Naive B cell (primary cell): ENCODE data around the gene KATNIP. TPM values are rescaled to one million over a fixed set of nuclear protein-coding genes. Genes with fewer than 3 reads are reported as not detected.

Experiments used
- ATAC-seq, 2 donors: fragments of 150-1000 bp; cut with Tn5 transposase; 2 replicates each; pipeline ENCODE4 v1.10.0; 2021; ENCODE audit warnings: low read depth in 2 of 2, mild to moderate bottlenecking in 2 of 2, moderate library complexity in 2 of 2
- DNase-seq: peaks from one replicate; pipeline ENCODE4 v3.0.0; 2022
- H3K27ac Mint-ChIP-seq, 6 donors: one replicate each; pipeline ENCODE4 v1.8.0; 2020 to 2022; ENCODE audit warnings: mild to moderate bottlenecking in 6 of 6, mixed read lengths in 6 of 6, moderate library complexity in 5 of 6, inconsistent platforms in 2 of 6
- H3K27me3 Mint-ChIP-seq, 3 donors: one replicate each; pipeline ENCODE4 v1.8.0; 2021 to 2022; ENCODE audit warnings: mixed read lengths in 3 of 3, mild to moderate bottlenecking in 1 of 3
- H3K36me3 Mint-ChIP-seq, 2 donors: one replicate each; pipeline ENCODE4 v1.8.0; 2020 to 2022; ENCODE audit warnings: mixed read lengths in 2 of 2, inconsistent platforms in 1 of 2, mild to moderate bottlenecking in 1 of 2
- H3K4me1 Mint-ChIP-seq, 3 donors: one replicate each; pipeline ENCODE4 v1.8.0; 2020 to 2022; ENCODE audit warnings: mixed read lengths in 3 of 3, inconsistent platforms in 1 of 3, mild to moderate bottlenecking in 1 of 3, moderate library complexity in 1 of 3
- H3K4me3 Mint-ChIP-seq, 8 donors: one replicate each; pipeline ENCODE4 v1.8.0; 2020 to 2022; ENCODE audit warnings: mild to moderate bottlenecking in 8 of 8, mixed read lengths in 8 of 8, moderate library complexity in 8 of 8, inconsistent platforms in 2 of 8
- H3K9me3 Mint-ChIP-seq, 7 donors: one replicate each; pipeline ENCODE4 v1.8.0; 2020 to 2022; ENCODE audit warnings: mixed read lengths in 7 of 7, mild to moderate bottlenecking in 5 of 7, inconsistent platforms in 2 of 7, moderate library complexity in 1 of 7
- polyA plus RNA-seq, 6 donors: library from polyadenylated mRNA; unstranded; fragments of 300-500 nt; fragmentation: Illumina TruSeq; gene quantifications; one replicate each; pipeline ENCODE4 v1.2.3, GENCODE V29; 2021; ENCODE audit warnings: low read depth in 6 of 6

The KATNIP gene
- polyA plus RNA-seq, 6 donors from 2014 or later = 2.2 to 13.1 (median 4.6) TPM

GRCh38 chr16:27520982-27521673 is 28.8 kb upstream of the KATNIP start:
- peak overlapping the region in 4 of 6 donors; percentile 17 to 91 (median 48) for H3K27ac Mint-ChIP-seq
- H3K4me1 Mint-ChIP-seq = peaks cover 0 to 15% (median 14%) of the 10 kb centered on the region in 3 donors
- ATAC-seq = no peak
- DNase-seq = no peak
- no peaks in the 10 kb centered on the region for H3K27me3 Mint-ChIP-seq
- H3K9me3 Mint-ChIP-seq = no peaks in the 10 kb centered on the region
- no peak overlapping the region for H3K4me3 Mint-ChIP-seq
- peaks cover 28 to 34% of the 10 kb centered on the region in 2 donors for H3K36me3 Mint-ChIP-seq

GRCh38 chr16:27522173-27522707 is 27.7 kb upstream of the KATNIP start:
- ATAC-seq (no peak), DNase-seq (no peak)
- H3K36me3 Mint-ChIP-seq = peaks cover 30 to 42% of the 10 kb centered on the region in 2 donors
- H3K4me1 Mint-ChIP-seq = peaks cover 0 to 14% (median 11%) of the 10 kb centered on the region in 3 donors
- H3K4me3 Mint-ChIP-seq = no peak overlapping the region
- no peaks in the 10 kb centered on the region for H3K9me3 Mint-ChIP-seq
- H3K27me3 Mint-ChIP-seq = no peaks in the 10 kb centered on the region
- H3K27ac Mint-ChIP-seq = peak overlapping the region in 2 of 6 donors; percentile 8 to 58

- Mint-ChIP-seq H3K27ac (no peak overlapping the region), H3K9me3 (no peaks in the 10 kb centered on the region), H3K4me1 (peaks cover 0 to 13% (median 4%) of the 10 kb centered on the region in 3 donors), H3K36me3 (peaks cover 42 to 56% of the 10 kb centered on the region in 2 donors), H3K4me3 (no peak overlapping the region), H3K27me3 (no peaks in the 10 kb centered on the region)
- DNase-seq (no peak), ATAC-seq (no peak)
These were observed 23.8 kb upstream of the KATNIP start for GRCh38 chr16:27526180-27526579.

DNA sequence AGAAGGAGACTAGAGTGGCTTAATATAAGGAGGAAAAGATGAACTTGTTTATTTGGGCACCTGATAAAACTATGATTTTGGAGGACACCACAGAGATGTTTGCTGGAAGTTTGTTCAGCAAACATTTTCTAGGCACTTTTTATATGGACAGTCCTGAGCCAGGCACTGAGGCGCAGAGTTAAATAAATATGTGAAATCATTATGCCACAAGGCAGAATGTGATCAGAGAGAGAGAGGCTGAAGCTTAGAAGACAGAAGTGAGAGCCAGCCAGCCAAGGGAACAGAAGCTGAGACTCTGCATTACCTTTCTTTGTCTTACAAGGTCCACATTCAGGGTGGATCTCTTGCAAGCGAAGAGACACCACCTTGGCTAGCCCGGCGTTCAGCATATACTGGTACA is 21.6 kb upstream of the KATNIP start:
- no peaks in the 10 kb centered on the region for H3K9me3 Mint-ChIP-seq
- no peak for ATAC-seq
- peak overlapping the region in 1 of 6 donors; percentile 48 for H3K27ac Mint-ChIP-seq
- H3K4me1 Mint-ChIP-seq = peaks cover 0 to 11% (median 10%) of the 10 kb centered on the region in 3 donors
- no peak overlapping the region for H3K4me3 Mint-ChIP-seq
- no peaks in the 10 kb centered on the region for H3K27me3 Mint-ChIP-seq
- no peak for DNase-seq
- peaks cover 51 to 67% of the 10 kb centered on the region in 2 donors for H3K36me3 Mint-ChIP-seq

GRCh38 chr16:27529962-27530361 is 20.0 kb upstream of the KATNIP start:
- Mint-ChIP-seq H3K36me3 (peaks cover 44 to 66% of the 10 kb centered on the region in 2 donors), H3K9me3 (no peaks in the 10 kb centered on the region), H3K27me3 (no peaks in the 10 kb centered on the region), H3K27ac (no peak overlapping the region), H3K4me1 (peaks cover 0 to 11% (median 11%) of the 10 kb centered on the region in 3 donors), H3K4me3 (no peak overlapping the region)
- ATAC-seq = no peak
- DNase-seq = no peak

- Mint-ChIP-seq H3K27ac (peak overlapping the region in 3 of 6 donors; percentile 0 to 61 (median 52)), H3K27me3 (no peaks in the 10 kb centered on the region), H3K4me3 (peak overlapping the region in 1 of 8 donors; percentile 58), H3K4me1 (peaks cover 0 to 11% (median 11%) of the 10 kb centered on the region in 3 donors), H3K9me3 (no peaks in the 10 kb centered on the region), H3K36me3 (peaks cover 43 to 57% of the 10 kb centered on the region in 2 donors)
- no peak for ATAC-seq
- no peak for DNase-seq
These were observed 18.8 kb upstream of the KATNIP start for GRCh38 chr16:27531186-27531585.

- no peaks in the 10 kb centered on the region for H3K9me3 Mint-ChIP-seq
- H3K27ac Mint-ChIP-seq = peak overlapping the region in 4 of 6 donors; percentile 51 to 82 (median 52)
- H3K4me3 Mint-ChIP-seq = no peak overlapping the region
- H3K36me3 Mint-ChIP-seq = peaks cover 36 to 50% of the 10 kb centered on the region in 2 donors
- H3K27me3 Mint-ChIP-seq = no peaks in the 10 kb centered on the region
- ATAC-seq (no peak), DNase-seq (no peak)
- H3K4me1 Mint-ChIP-seq = peaks cover 0 to 11% (median 11%) of the 10 kb centered on the region in 3 donors
These were observed 17.8 kb upstream of the KATNIP start for GRCh38 chr16:27531826-27532800.

GRCh38 chr16:27534256-27534655 is 15.7 kb upstream of the KATNIP start:
- no peak overlapping the region for H3K27ac Mint-ChIP-seq
- H3K36me3 Mint-ChIP-seq = peaks cover 48 to 52% of the 10 kb centered on the region in 2 donors
- peaks cover 0 to 12% (median 11%) of the 10 kb centered on the region in 3 donors for H3K4me1 Mint-ChIP-seq
- H3K4me3 Mint-ChIP-seq = no peak overlapping the region
- no peaks in the 10 kb centered on the region for H3K9me3 Mint-ChIP-seq
- DNase-seq (no peak), ATAC-seq (no peak)
- no peaks in the 10 kb centered on the region for H3K27me3 Mint-ChIP-seq

- Mint-ChIP-seq H3K4me3 (no peak overlapping the region), H3K9me3 (peaks cover 0 to 3% (median 0%) of the 10 kb centered on the region in 7 donors), H3K4me1 (peaks cover 1 to 9% (median 5%) of the 10 kb centered on the region in 3 donors), H3K27me3 (no peaks in the 10 kb centered on the region), H3K36me3 (peaks cover 40 to 47% of the 10 kb centered on the region in 2 donors), H3K27ac (peak overlapping the region in 1 of 6 donors; percentile 81)
- no peak for DNase-seq
- ATAC-seq = no peak
These were observed 11.4 kb upstream of the KATNIP start for GRCh38 chr16:27538528-27538927.

- peak overlapping the region in 2 of 6 donors; percentile 11 to 92 for H3K27ac Mint-ChIP-seq
- peaks cover 46 to 51% of the 10 kb centered on the region in 2 donors for H3K36me3 Mint-ChIP-seq
- ATAC-seq (no peak), DNase-seq (no peak)
- peaks cover 1 to 9% (median 9%) of the 10 kb centered on the region in 3 donors for H3K4me1 Mint-ChIP-seq
- peaks cover 0 to 3% (median 0%) of the 10 kb centered on the region in 7 donors for H3K9me3 Mint-ChIP-seq
- H3K4me3 Mint-ChIP-seq = no peak overlapping the region
- no peaks in the 10 kb centered on the region for H3K27me3 Mint-ChIP-seq
These were observed 10.8 kb upstream of the KATNIP start for GRCh38 chr16:27539120-27539519.

- DNase-seq (no peak), ATAC-seq (no peak)
- H3K4me1 Mint-ChIP-seq = peaks cover 5 to 13% (median 9%) of the 10 kb centered on the region in 3 donors
- peaks cover 51 to 55% of the 10 kb centered on the region in 2 donors for H3K36me3 Mint-ChIP-seq
- H3K27me3 Mint-ChIP-seq = no peaks in the 10 kb centered on the region
- no peak overlapping the region for H3K27ac Mint-ChIP-seq
- H3K4me3 Mint-ChIP-seq = no peak overlapping the region
- H3K9me3 Mint-ChIP-seq = peaks cover 0 to 3% (median 0%) of the 10 kb centered on the region in 7 donors
These were observed 10.3 kb upstream of the KATNIP start for GRCh38 chr16:27539636-27540035.

DNA sequence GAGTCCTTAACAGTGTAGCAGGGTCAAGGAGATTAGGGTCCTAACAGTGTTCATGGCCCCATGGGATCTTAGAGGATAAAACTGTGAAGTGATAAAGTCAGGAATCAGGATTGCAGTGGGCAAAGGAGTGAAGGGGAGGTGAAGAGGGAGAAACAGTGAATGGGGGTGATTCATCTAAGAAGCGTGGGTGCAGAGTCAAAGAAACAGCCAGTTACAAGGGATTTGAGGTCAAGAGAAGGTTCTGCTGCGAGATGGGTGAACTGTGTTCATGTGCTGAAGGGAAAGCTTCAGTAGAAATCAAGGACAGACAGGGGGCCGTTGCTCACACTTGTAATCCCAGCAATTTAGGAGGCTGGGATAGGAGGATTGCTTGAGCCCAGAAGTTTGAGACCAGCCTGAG is 6.1 kb upstream of the KATNIP start:
- DNase-seq = no peak
- Mint-ChIP-seq H3K4me3 (peak overlapping the region in 1 of 8 donors; percentile 6), H3K36me3 (peaks cover 41 to 44% of the 10 kb centered on the region in 2 donors), H3K27me3 (no peaks in the 10 kb centered on the region), H3K4me1 (peaks cover 19 to 30% (median 25%) of the 10 kb centered on the region in 3 donors), H3K9me3 (peaks cover 0 to 3% (median 0%) of the 10 kb centered on the region in 7 donors), H3K27ac (no peak overlapping the region)
- no peak for ATAC-seq

DNA sequence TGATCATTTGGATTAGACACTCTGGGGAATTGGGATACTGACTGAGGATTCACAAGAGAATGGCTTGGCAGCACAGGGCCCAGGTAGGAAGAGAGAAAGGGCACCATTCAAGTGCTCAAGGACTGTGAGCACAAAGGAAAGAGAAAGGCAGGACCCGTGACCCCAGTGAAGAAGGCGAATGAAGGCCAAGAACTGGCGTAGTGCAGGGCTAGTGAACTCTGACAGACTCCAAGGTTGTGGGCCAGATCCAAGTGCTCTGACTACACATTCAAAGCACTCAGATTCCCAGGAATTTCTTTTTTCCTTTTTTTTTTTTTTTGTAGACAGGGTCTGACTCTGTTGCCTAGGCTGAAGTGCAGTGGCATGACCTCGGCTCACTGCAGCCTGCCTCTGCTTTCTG is 5.3 kb upstream of the KATNIP start:
- ATAC-seq (no peak), DNase-seq (no peak)
- H3K4me1 Mint-ChIP-seq = peaks cover 25 to 37% (median 26%) of the 10 kb centered on the region in 3 donors
- no peak overlapping the region for H3K4me3 Mint-ChIP-seq
- peaks cover 0 to 3% (median 0%) of the 10 kb centered on the region in 7 donors for H3K9me3 Mint-ChIP-seq
- H3K27ac Mint-ChIP-seq = no peak overlapping the region
- peaks cover 35 to 37% of the 10 kb centered on the region in 2 donors for H3K36me3 Mint-ChIP-seq
- no peaks in the 10 kb centered on the region for H3K27me3 Mint-ChIP-seq
